ENCODE results near the gene TYK2. TPM values are rescaled to one million over a fixed set of nuclear protein-coding genes. Genes with fewer than 3 reads are reported as not detected.

TYK2 gene
- total and polyA plus RNA-seq, 2 of the 13 experiments (the other 11 are each of a cell fraction or from before 2014, with no cell fraction given): 38.8 to 60.1 TPM

GRCh38 chr19:10380313-10381102 is at the start of gene TYK2 (continued):
- no peak; the same call in 1 of the 2 replicates for TF ChIP-seq MTERF4 (CRISPR knock-in tag; IDR thresholded peaks at IDR 0.05)
- TF ChIP-seq ZNF737 (CRISPR knock-in tag; IDR thresholded peaks at IDR 0.05; ENCODE audit: borderline replicate concordance): no peak
- 0 out of 2 replicates have a peak, but pooled peaks have one; percentile 57 for TF ChIP-seq BATF2 (CRISPR knock-in tag; IDR thresholded peaks at IDR 0.05)
- no peak for TF ChIP-seq SMARCC2 (IDR thresholded peaks at IDR 0.05)
- TF ChIP-seq TBL1XR1 (IDR thresholded peaks at IDR 0.05; ENCODE audit: borderline replicate concordance, low read length, partially characterized antibody): no peak
- TF ChIP-seq NR0B2 (CRISPR knock-in tag; IDR thresholded peaks at IDR 0.05): peak; percentile 79; the same call in 1 of the 2 replicates
- peak; percentile 59 for TF ChIP-seq ZNF580 (CRISPR knock-in tag; IDR thresholded peaks at IDR 0.05; ENCODE audit: borderline replicate concordance, low read depth)
- no peak for TF ChIP-seq CENPX (CRISPR knock-in tag; IDR thresholded peaks at IDR 0.05)
- no peak for TF ChIP-seq ZBTB39 (CRISPR knock-in tag; IDR thresholded peaks at IDR 0.05)
- TF ChIP-seq ZNF414 (CRISPR knock-in tag; IDR thresholded peaks at IDR 0.05): no peak
- TF ChIP-seq ZNF501 (CRISPR knock-in tag; IDR thresholded peaks at IDR 0.05): peak; percentile 85
- TF ChIP-seq ZNF432 (CRISPR knock-in tag; IDR thresholded peaks at IDR 0.05; ENCODE audit: borderline replicate concordance): no peak
- no peak for TF ChIP-seq GATA4 (IDR thresholded peaks at IDR 0.05; ENCODE audit: borderline replicate concordance, low read depth)
- no peak for TF ChIP-seq ZMYM3 (CRISPR knock-in tag; IDR thresholded peaks at IDR 0.05)
- no peak for TF ChIP-seq PREB (CRISPR knock-in tag; IDR thresholded peaks at IDR 0.05)
- TF ChIP-seq PITX1 (CRISPR knock-in tag; IDR thresholded peaks at IDR 0.05): no peak
- no peak for TF ChIP-seq ZNF34 (CRISPR knock-in tag; IDR thresholded peaks at IDR 0.05; ENCODE audit: borderline replicate concordance)
- no peak for TF ChIP-seq FLYWCH1 (CRISPR knock-in tag; IDR thresholded peaks at IDR 0.05)
- no peak for TF ChIP-seq TRIM22 (IDR thresholded peaks at IDR 0.05)
- TF ChIP-seq SYNCRIP (IDR thresholded peaks at IDR 0.05; ENCODE audit: insufficient read depth, low read depth, low read length): no peak
- peak; percentile 54; the same call in 1 of the 2 replicates for TF ChIP-seq MEIS2 (CRISPR knock-in tag; IDR thresholded peaks at IDR 0.05)
